Ishikawa (cell line): Measurements from ENCODE around the gene AMFR.

ENCODE experiments used
- CEBPB ChIP-seq: IDR thresholded peaks from 2 replicates; pipeline ENCODE4 v1.6.1; 2012
- CREB1 ChIP-seq: IDR thresholded peaks from 2 replicates; pipeline ENCODE4 v1.6.1; 2012; ENCODE audit warnings: low read depth
- EGR1 ChIP-seq: IDR thresholded peaks from 2 replicates; pipeline ENCODE4 v1.6.1; 2012
- EP300 ChIP-seq: IDR thresholded peaks from 2 replicates; pipeline ENCODE4 v1.6.1; 2012; ENCODE audit warnings: borderline replicate concordance
- FOXM1 ChIP-seq: IDR thresholded peaks from 2 replicates; pipeline ENCODE4 v1.6.1; 2012; ENCODE audit warnings: low read depth, borderline replicate concordance
- MAX ChIP-seq: IDR thresholded peaks from 2 replicates; pipeline ENCODE4 v1.6.1; 2012
- NFIC ChIP-seq: IDR thresholded peaks from 2 replicates; pipeline ENCODE4 v1.6.1; 2012
- RAD21 ChIP-seq: IDR thresholded peaks from 2 replicates; pipeline ENCODE4 v1.6.1; 2012; ENCODE audit warnings: low read depth
- REST ChIP-seq: IDR thresholded peaks from 2 replicates; pipeline ENCODE4 v1.6.1; 2012; ENCODE audit warnings: low read depth, mild to moderate bottlenecking
- TAF1 ChIP-seq: IDR thresholded peaks from 2 replicates; pipeline ENCODE4 v1.6.1; 2012; ENCODE audit warnings: low read depth, mild to moderate bottlenecking
- TCF12 ChIP-seq: IDR thresholded peaks from 2 replicates; pipeline ENCODE4 v1.6.1; 2012; ENCODE audit warnings: low read depth
- TEAD4 ChIP-seq: IDR thresholded peaks from 2 replicates; pipeline ENCODE4 v1.6.1; 2012
- USF1 ChIP-seq: IDR thresholded peaks from 2 replicates; pipeline ENCODE4 v1.6.1; 2012
- YY1 ChIP-seq: IDR thresholded peaks from 2 replicates; pipeline ENCODE4 v1.6.1; 2012; ENCODE audit warnings: low read depth
- ZBTB7A ChIP-seq: IDR thresholded peaks from 2 replicates; pipeline ENCODE4 v1.6.1; 2012; ENCODE audit warnings: low read depth

AMFR gene

GRCh38 chr16:56424791-56425438 lies 430 bp downstream of the AMFR start:
- peak; percentile 26; the same call in 1 of the 2 replicates for TF ChIP-seq TAF1
- no peak for TF ChIP-seq REST
- TF ChIP-seq ZBTB7A, result peak; percentile 47

GRCh38 chr16:56424404-56424764 lies 961 bp downstream of the AMFR start:
- TF ChIP-seq TCF12, result no peak
- TF ChIP-seq RAD21, result no peak

GRCh38 chr16:56423584-56424403 lies 1.6 kb downstream of the AMFR start:
- TF ChIP-seq YY1, result no peak
- no peak for TF ChIP-seq CREB1
- TF ChIP-seq RAD21, result no peak
- no peak for TF ChIP-seq REST
- TF ChIP-seq MAX, result no peak
- no peak for TF ChIP-seq TAF1
- TF ChIP-seq TEAD4, result no peak
- TF ChIP-seq NFIC, result no peak
- TF ChIP-seq ZBTB7A, result no peak
- no peak for TF ChIP-seq EP300
- TF ChIP-seq EGR1, result no peak
- no peak for TF ChIP-seq CEBPB
- no peak for TF ChIP-seq USF1
- no peak for TF ChIP-seq FOXM1

GRCh38 chr16:56422896-56423441 lies 2.4 kb downstream of the AMFR start:
- TF ChIP-seq NFIC (no peak), TEAD4 (no peak), CEBPB (no peak), EGR1 (no peak), REST (no peak), FOXM1 (no peak), CREB1 (no peak), TCF12 (no peak), ZBTB7A (no peak), TAF1 (no peak), EP300 (no peak), RAD21 (no peak), MAX (no peak), USF1 (no peak), YY1 (no peak)
